Upper lobe of left lung (tissue), 6 donors: ENCODE measurements around the gene MAPK13. TPM values are rescaled to one million over a fixed set of nuclear protein-coding genes. Genes with fewer than 3 reads are reported as not detected.

ENCODE experiments used
- ATAC-seq, 2 donors: fragments of 200-7000 bp; cut with Tn5 transposase; one replicate each; pipeline ENCODE4 v1.9.1; 2022; ENCODE audit warnings: mild to moderate bottlenecking in 2 of 2, moderate library complexity in 2 of 2; ENCODE audit not compliant: low FRiP score in 2 of 2
- DNase-seq, 2 donors: peaks; one replicate each; pipeline ENCODE4 v3.0.0-alpha.2; 2019 to 2020
- H3K27ac ChIP-seq, 4 donors: fragments of 200-600 bp; sonication (generic); one replicate each; pipeline ENCODE4 v1.5.1; 2016 to 2019
- H3K27me3 ChIP-seq, 4 donors: fragments of 200-600 bp; sonication (generic); one replicate each; pipeline ENCODE4 v1.5.1; 2017 to 2019
- H3K36me3 ChIP-seq, 4 donors: fragments of 200-600 bp; sonication (generic); one replicate each; pipeline ENCODE4 v1.5.1; 2016 to 2019
- H3K4me1 ChIP-seq, 4 donors: fragments of 200-600 bp; sonication (generic); one replicate each; pipeline ENCODE4 v1.5.1; 2018 to 2019
- H3K4me3 ChIP-seq, 4 donors: fragments of 200-600 bp; sonication (generic); one replicate each; pipeline ENCODE4 v1.5.1; 2017 to 2019; ENCODE audit warnings: mild to moderate bottlenecking in 2 of 4, moderate library complexity in 1 of 4
- H3K9me3 ChIP-seq, 4 donors: fragments of 200-600 bp; sonication (generic); one replicate each; pipeline ENCODE4 v1.5.1; 2018 to 2019
- CTCF ChIP-seq, 6 experiments: fragments of 450-650 bp in 4 of 6; fragments of 200-600 bp in 2 of 6; sonication (generic) in 2 of 6; IDR thresholded peaks; one replicate each; pipeline ENCODE4 v1.5.1; 2016 to 2019; ENCODE audit warnings: antibody characterized with exemption in 6 of 6
- EP300 ChIP-seq, 4 donors: sonication (generic); formaldehyde crosslinking; IDR thresholded peaks; one replicate each; pipeline ENCODE4 v1.5.1; 2017; ENCODE audit warnings: antibody characterized with exemption in 4 of 4, control low read depth in 2 of 4
- POLR2A ChIP-seq, 4 donors: fragments of 450-650 bp; IDR thresholded peaks; one replicate each; pipeline ENCODE4 v1.5.1; 2016 to 2017; ENCODE audit warnings: antibody characterized with exemption in 4 of 4, mild to moderate bottlenecking in 2 of 4
- POLR2AphosphoS5 ChIP-seq, 2 donors: sonication (generic); formaldehyde crosslinking; IDR thresholded peaks; one replicate each; pipeline ENCODE4 v1.5.1; 2017; ENCODE audit warnings: antibody characterized with exemption in 2 of 2
- WGBS, 2 donors: methylation state at CpG; one replicate each; pipeline ENCODE4 v1.1.5; 2017 to 2018; 5-methylcytosine and 5-hydroxymethylcytosine counted together
- total RNA-seq, 6 donors: library from RNA; depleted of rRNA in 4 of 6; stranded (reverse); fragments of >200 nt in 4 of 6; gene quantifications; one replicate each; pipeline versions ENCODE4 v1.1.0 to v1.2.1, GENCODE V29; 2016 to 2021
- donor health status: DM: no; HTN: no; CAD: no; lungs with moderate emphysema.
- donor health status: DM: no; HTN: yes; CAD: no; lungs with severe emphysema.

The MAPK13 gene
- total RNA-seq, 6 donors from 2014 or later = 56.7 to 90.1 (median 80.1) TPM

GRCh38 chr6:36104836-36105235 is 25.5 kb upstream of the MAPK13 start:
- peaks cover 0 to 4% (median 1%) of the 10 kb centered on the region in 4 donors for H3K4me1 ChIP-seq
- no peak overlapping the region for H3K4me3 ChIP-seq
- no peaks in the 10 kb centered on the region for H3K9me3 ChIP-seq
- DNase-seq = no peak
- no peak for ATAC-seq
- WGBS, 2 donors = 64 to 67% methylated on average over 2 of the region's 2 CpGs
- TF ChIP-seq CTCF (IDR thresholded peaks at IDR 0.05) (no peak), EP300 (IDR thresholded peaks at IDR 0.05) (no peak), POLR2AphosphoS5 (IDR thresholded peaks at IDR 0.05) (no peak), POLR2A (IDR thresholded peaks at IDR 0.05) (no peak)
- no peak overlapping the region for H3K27ac ChIP-seq
- H3K36me3 ChIP-seq = peaks cover 9 to 83% (median 38%) of the 10 kb centered on the region in 4 donors
- H3K27me3 ChIP-seq = no peaks in the 10 kb centered on the region

- Histone ChIP-seq H3K36me3 (peaks cover 5 to 70% (median 42%) of the 10 kb centered on the region in 4 donors), H3K4me1 (peaks cover 0 to 4% (median under 1%) of the 10 kb centered on the region in 4 donors), H3K4me3 (no peak overlapping the region), H3K9me3 (no peaks in the 10 kb centered on the region), H3K27me3 (no peaks in the 10 kb centered on the region), H3K27ac (no peak overlapping the region)
- ATAC-seq = no peak
- no peak for DNase-seq
- peak in 1 of 4 donors; percentile 8 for TF ChIP-seq POLR2A (IDR thresholded peaks at IDR 0.05)
- TF ChIP-seq EP300 (IDR thresholded peaks at IDR 0.05) = no peak
- no peak for TF ChIP-seq CTCF (IDR thresholded peaks at IDR 0.05)
- TF ChIP-seq POLR2AphosphoS5 (IDR thresholded peaks at IDR 0.05) = no peak
- 78 to 89% methylated on average over 7 of the region's 7 CpGs for WGBS, 2 donors
These were observed 21.2 kb upstream of the MAPK13 start for GRCh38 chr6:36109092-36109491.

- no peak for TF ChIP-seq POLR2A (IDR thresholded peaks at IDR 0.05)
- no peak for TF ChIP-seq CTCF (IDR thresholded peaks at IDR 0.05)
- no peak for TF ChIP-seq EP300 (IDR thresholded peaks at IDR 0.05)
- TF ChIP-seq POLR2AphosphoS5 (IDR thresholded peaks at IDR 0.05) = no peak
- H3K27me3 ChIP-seq = no peaks in the 10 kb centered on the region
- H3K27ac ChIP-seq = no peak overlapping the region
- ATAC-seq (peak in 1 of 2 donors; percentile 76), DNase-seq (no peak)
- no peaks in the 10 kb centered on the region for H3K9me3 ChIP-seq
- no peak overlapping the region for H3K4me3 ChIP-seq
- peaks cover 0 to 4% (median 0%) of the 10 kb centered on the region in 4 donors for H3K4me1 ChIP-seq
- WGBS, 2 donors = 91 to 95% methylated on average over 3 of the region's 3 CpGs
- H3K36me3 ChIP-seq = peaks cover 5 to 61% (median 39%) of the 10 kb centered on the region in 4 donors
These were observed 20.3 kb upstream of the MAPK13 start for GRCh38 chr6:36110050-36110449.

GRCh38 chr6:36110863-36111262 is 19.4 kb upstream of the MAPK13 start:
- Histone ChIP-seq H3K27me3 (no peaks in the 10 kb centered on the region), H3K27ac (no peak overlapping the region), H3K4me3 (no peak overlapping the region), H3K36me3 (peaks cover 5 to 53% (median 38%) of the 10 kb centered on the region in 4 donors), H3K4me1 (peaks cover 2 to 7% (median 5%) of the 10 kb centered on the region in 4 donors), H3K9me3 (no peaks in the 10 kb centered on the region)
- TF ChIP-seq CTCF (IDR thresholded peaks at IDR 0.05) = no peak
- TF ChIP-seq POLR2A (IDR thresholded peaks at IDR 0.05) = no peak
- no peak for TF ChIP-seq POLR2AphosphoS5 (IDR thresholded peaks at IDR 0.05)
- TF ChIP-seq EP300 (IDR thresholded peaks at IDR 0.05) = no peak
- ATAC-seq (no peak), DNase-seq (no peak)
- 92 to 94% methylated on average over 4 of the region's 4 CpGs for WGBS, 2 donors

- DNase-seq = no peak
- H3K27ac ChIP-seq = no peak overlapping the region
- no peak for ATAC-seq
- peaks cover 2 to 7% (median 5%) of the 10 kb centered on the region in 4 donors for H3K4me1 ChIP-seq
- 92 to 97% methylated on average over 7 of the region's 7 CpGs for WGBS, 2 donors
- H3K36me3 ChIP-seq = peaks cover 5 to 53% (median 37%) of the 10 kb centered on the region in 4 donors
- H3K27me3 ChIP-seq = no peaks in the 10 kb centered on the region
- TF ChIP-seq CTCF (IDR thresholded peaks at IDR 0.05) (no peak), POLR2A (IDR thresholded peaks at IDR 0.05) (no peak), POLR2AphosphoS5 (IDR thresholded peaks at IDR 0.05) (no peak), EP300 (IDR thresholded peaks at IDR 0.05) (no peak)
- H3K4me3 ChIP-seq = no peak overlapping the region
- no peaks in the 10 kb centered on the region for H3K9me3 ChIP-seq
These were observed 18.8 kb upstream of the MAPK13 start for GRCh38 chr6:36111526-36111925.
